ENCODE measurements around the gene PCDHA3. TPM values are rescaled to one million over a fixed set of nuclear protein-coding genes. Genes with fewer than 3 reads are reported as not detected.
"Not testable (repeated sequence)": the region's sequence is repeated elsewhere in the genome, so short reads cannot be mapped to it uniquely, and the experiment has no call there.

PCDHA3 gene
- total RNA-seq, 1 donor from 2014 or later, result 0.29 TPM

DNA sequence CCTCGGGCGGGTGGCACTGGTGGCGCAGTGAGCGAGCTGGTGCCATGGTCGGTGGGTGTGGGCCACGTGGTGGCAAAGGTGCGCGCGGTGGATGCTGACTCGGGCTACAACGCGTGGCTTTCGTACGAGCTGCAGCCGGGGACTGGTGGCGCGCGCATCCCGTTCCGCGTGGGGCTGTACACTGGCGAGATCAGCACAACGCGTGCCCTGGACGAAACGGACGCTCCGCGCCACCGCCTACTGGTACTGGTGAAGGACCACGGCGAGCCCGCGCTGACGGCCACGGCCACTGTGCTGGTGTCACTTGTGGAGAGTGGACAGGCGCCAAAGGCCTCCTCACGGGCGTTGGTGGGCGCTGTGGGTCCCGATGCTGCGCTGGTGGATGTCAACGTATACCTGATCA is 8.0 kb downstream of the PCDHA3 start:
- DNase-seq (ENCODE audit: low spot score), result no peak

DNA sequence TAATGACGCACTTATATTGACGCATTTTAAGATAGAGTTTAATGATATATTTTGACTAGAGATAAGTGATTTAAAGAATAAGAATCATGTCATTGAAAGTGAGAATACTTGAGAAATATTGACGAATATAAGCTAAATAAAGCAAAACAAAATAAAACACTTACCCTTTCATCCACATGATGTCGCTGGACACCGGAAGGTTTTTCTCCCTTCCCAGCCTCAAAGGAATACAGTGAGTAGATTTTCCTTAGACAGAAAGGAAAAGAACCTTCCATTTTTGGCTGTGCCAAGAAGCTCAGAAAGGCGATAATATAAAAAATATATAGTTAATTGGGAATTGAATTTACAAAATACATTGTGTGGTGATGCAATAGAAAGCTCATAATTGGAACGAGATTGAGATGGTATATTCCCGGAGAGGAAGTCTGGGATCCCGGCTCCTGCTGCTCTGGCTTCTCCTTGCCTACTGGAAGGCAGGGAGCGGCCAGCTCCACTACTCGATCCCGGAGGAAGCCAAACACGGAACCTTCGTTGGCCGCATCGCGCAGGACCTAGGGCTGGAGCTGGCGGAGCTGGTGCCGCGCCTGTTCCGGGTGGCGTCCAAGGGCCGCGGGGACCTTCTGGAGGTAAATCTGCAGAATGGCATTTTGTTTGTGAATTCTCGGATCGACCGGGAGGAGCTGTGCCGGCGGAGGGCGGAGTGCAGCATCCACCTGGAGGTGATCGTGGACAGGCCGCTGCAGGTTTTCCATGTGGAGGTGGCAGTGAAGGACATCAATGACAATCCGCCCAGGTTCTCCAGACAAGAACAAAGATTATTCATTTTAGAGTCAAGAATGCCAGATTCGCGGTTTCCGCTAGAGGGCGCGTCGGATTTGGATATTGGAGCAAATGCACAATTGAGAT is 20.8 kb downstream of the PCDHA3 start, which contains the start of gene PCDHA5:
Gene PCDHA5 (plus strand): TSS at position 239 of the 906 bp plus-strand sequence.
- DNase-seq (ENCODE audit: low spot score), result no peak

- no peak for DNase-seq (ENCODE audit: low spot score)
These were observed 21.4 kb downstream of the PCDHA3 start for GRCh38 chr5:140822281-140822629.

DNA sequence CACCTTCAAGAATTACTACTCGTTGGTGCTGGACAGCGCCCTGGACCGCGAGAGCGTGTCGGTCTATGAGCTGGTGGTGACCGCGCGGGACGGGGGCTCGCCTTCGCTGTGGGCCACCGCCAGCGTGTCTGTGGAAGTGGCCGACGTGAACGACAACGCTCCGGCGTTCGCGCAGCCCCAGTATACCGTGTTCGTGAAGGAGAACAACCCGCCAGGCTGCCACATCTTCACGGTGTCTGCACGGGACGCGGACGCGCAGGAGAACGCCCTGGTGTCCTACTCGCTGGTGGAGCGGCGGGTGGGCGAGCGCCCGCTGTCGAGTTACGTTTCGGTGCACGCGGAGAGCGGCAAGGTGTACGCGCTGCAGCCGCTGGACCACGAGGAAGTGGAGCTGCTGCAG is 22.1 kb downstream of the PCDHA3 start:
- DNase-seq (ENCODE audit: low spot score), result not testable (repeated sequence)

DNA sequence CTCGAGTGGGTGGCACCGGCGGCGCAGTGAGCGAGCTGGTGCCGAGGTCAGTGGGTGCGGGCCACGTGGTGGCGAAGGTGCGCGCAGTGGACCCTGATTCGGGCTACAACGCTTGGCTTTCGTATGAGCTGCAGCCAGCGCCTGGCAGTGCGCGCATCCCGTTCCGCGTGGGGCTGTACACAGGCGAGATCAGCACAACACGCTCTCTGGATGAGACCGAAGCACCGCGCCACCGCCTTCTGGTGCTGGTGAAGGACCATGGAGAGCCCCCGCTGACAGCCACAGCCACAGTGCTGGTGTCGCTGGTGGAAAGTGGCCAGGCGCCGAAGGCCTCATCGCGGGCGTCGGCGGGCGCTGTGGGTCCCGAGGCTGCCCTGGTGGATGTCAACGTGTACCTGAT is 22.6 kb downstream of the PCDHA3 start:
- no peak for DNase-seq (ENCODE audit: low spot score)

GRCh38 chr5:140827704-140828361 is 27.0 kb downstream of the PCDHA3 start, which contains the start of gene PCDHA6:
Gene PCDHA6, plus strand, starts transcription at chr5:140827960. Its CDS starts 132 bp downstream, at chr5:140828092.
- no peak for DNase-seq (ENCODE audit: low spot score)

- DNase-seq (ENCODE audit: low spot score), result no peak
These were observed 27.5 kb downstream of the PCDHA3 start for GRCh38 chr5:140828362-140828737.

- not testable (repeated sequence) for DNase-seq (ENCODE audit: low spot score)
These were observed 28.9 kb downstream of the PCDHA3 start for GRCh38 chr5:140829511-140830501.

- DNase-seq (ENCODE audit: low spot score), result no peak
These were observed 33.1 kb downstream of the PCDHA3 start, which contains the start of gene PCDHA7 for GRCh38 chr5:140833993-140834392. Gene PCDHA7, plus strand, starts transcription at chr5:140834269. Its CDS starts 115 bp downstream, at chr5:140834384.

DNA sequence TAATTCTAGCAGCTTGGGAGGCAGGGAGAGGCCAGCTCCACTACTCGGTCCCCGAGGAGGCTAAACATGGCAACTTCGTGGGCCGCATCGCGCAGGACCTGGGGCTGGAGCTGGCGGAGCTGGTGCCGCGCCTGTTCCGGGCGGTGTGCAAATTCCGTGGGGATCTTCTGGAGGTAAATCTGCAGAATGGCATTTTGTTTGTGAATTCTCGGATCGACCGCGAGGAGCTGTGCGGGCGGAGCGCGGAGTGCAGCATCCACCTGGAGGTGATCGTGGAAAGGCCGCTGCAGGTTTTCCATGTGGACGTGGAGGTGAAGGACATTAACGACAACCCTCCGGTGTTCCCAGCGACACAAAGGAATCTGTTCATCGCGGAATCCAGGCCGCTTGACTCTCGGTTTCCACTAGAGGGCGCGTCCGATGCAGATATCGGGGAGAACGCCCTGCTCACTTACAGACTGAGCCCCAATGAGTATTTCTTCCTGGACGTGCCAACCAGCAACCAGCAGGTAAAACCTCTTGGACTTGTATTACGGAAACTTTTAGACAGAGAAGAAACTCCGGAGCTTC is 33.7 kb downstream of the PCDHA3 start:
- DNase-seq (ENCODE audit: low spot score), result not testable (repeated sequence)

- DNase-seq (ENCODE audit: low spot score), result peak; percentile 89
These were observed 35.0 kb downstream of the PCDHA3 start for GRCh38 chr5:140835622-140836510.

DNA sequence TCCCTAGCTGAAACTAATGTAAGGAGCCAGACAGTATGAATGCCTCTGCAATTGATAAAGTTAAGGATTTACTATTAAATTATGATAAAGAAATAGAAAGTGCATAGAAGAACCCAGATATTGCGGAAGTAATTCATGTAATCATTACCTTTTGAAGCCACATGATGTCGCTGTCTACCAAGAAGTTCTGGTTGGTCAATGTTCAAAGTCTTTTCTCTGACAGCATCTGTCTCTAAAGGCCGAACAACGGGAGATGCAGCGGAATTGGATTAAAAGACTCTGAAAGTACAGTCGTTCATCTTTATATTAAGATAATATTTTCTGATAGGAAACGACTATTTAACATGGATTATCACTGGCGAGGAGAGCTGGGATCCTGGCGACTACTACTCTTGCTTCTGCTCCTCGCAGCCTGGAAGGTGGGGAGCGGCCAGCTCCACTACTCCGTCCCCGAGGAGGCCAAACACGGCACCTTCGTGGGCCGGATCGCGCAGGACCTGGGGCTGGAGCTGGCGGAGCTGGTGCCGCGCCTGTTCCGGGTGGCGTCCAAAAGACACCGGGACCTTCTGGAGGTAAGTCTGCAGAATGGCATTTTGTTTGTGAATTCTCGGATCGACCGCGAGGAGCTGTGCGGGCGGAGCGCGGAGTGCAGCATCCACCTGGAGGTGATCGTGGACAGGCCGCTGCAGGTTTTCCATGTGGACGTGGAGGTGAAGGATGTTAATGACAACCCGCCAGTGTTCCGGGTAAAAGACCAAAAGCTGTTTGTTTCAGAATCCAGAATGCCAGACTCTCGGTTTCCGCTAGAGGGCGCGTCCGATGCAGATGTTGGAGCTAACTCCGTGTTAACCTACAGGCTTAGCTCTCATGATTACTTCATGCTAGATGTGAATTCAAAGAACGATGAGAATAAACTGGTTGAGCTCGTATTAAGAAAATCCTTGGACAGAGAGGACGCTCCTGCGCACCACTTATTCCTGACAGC is 40.4 kb downstream of the PCDHA3 start, which contains the start of gene PCDHA8:
Gene PCDHA8 (plus strand): TSS at position 210 of the 985 bp plus-strand sequence. CDS start 135 bp downstream, at position 345.
- DNase-seq (ENCODE audit: low spot score), result peak; percentile 72

DNA sequence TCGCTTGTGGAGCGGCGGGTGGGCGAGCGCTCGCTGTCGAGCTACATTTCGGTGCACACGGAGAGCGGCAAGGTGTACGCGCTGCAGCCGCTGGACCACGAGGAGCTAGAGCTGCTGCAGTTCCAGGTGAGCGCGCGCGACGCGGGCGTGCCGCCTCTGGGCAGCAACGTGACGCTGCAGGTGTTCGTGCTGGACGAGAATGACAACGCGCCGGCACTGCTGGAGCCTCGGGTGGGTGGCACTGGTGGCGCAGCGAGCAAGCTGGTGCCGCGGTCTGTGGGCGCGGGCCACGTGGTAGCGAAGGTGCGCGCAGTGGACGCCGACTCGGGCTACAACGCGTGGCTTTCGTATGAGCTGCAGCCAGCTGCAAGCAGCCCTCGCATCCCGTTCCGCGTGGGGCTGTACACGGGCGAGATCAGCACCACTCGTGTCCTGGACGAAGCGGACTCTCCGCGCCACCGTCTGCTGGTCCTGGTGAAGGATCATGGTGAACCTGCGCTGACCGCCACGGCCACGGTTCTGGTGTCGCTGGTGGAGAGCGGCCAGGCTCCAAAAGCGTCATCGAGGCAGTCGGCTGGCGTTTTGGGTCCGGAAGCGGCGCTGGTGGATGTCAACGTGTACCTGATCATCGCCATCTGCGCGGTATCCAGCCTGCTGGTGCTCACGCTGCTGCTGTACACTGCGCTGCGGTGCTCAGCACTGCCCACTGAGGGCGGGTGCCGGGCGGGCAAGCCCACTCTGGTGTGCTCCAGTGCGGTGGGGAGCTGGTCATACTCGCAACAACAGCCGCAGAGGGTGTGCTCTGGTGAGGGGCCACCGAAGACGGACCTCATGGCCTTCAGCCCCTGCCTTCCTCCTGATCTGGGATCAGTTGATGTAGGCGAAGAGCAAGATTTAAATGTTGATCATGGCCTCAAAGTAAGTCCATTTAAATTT is 42.2 kb downstream of the PCDHA3 start:
- DNase-seq (ENCODE audit: low spot score), result peak; percentile 74

- DNase-seq (ENCODE audit: low spot score), result not testable (repeated sequence)
These were observed 47.6 kb downstream of the PCDHA3 start, which contains the start of gene PCDHA9 for GRCh38 chr5:140848139-140849102. Gene PCDHA9, plus strand, starts transcription at chr5:140848382. Its CDS starts 114 bp downstream, at chr5:140848496.

GRCh38 chr5:140849831-140850634 is 49.2 kb downstream of the PCDHA3 start:
- DNase-seq (ENCODE audit: low spot score), result peak; percentile 82

Data from mesenteric fat pad (tissue), 1 donor.